PC-9 (cell line): ENCODE results near the gene CNGA3.

Experiments
- CTCF ChIP-seq: fragments of 200-600 bp; sonication (generic); conservative IDR thresholded peaks from 2 replicates; pipeline ENCODE4 v1.6.1; 2017; ENCODE audit warnings: mixed run types, antibody characterized with exemption, mild to moderate bottlenecking, moderate library complexity
- EZH2 ChIP-seq: fragments of 200-600 bp; sonication (generic); IDR thresholded peaks from 2 replicates; pipeline ENCODE4 v1.8.0; 2017; ENCODE audit warnings: antibody characterized with exemption, low read depth

GRCh38 chr2:98374958-98375570 lies 28.8 kb downstream of the CNGA3 start:
- TF ChIP-seq CTCF (no peak), EZH2 (no peak)
